ENCODE results near the gene RABGAP1L. TPM values are rescaled to one million over a fixed set of nuclear protein-coding genes. Genes with fewer than 3 reads are reported as not detected.
A peak's percentile ranks its signal among the peaks of the same experiment; 100 is the strongest.

The RABGAP1L gene
- total RNA-seq, 6 experiments from 2014 or later, result 11.7 to 23.1 (median 18.5) TPM

DNA sequence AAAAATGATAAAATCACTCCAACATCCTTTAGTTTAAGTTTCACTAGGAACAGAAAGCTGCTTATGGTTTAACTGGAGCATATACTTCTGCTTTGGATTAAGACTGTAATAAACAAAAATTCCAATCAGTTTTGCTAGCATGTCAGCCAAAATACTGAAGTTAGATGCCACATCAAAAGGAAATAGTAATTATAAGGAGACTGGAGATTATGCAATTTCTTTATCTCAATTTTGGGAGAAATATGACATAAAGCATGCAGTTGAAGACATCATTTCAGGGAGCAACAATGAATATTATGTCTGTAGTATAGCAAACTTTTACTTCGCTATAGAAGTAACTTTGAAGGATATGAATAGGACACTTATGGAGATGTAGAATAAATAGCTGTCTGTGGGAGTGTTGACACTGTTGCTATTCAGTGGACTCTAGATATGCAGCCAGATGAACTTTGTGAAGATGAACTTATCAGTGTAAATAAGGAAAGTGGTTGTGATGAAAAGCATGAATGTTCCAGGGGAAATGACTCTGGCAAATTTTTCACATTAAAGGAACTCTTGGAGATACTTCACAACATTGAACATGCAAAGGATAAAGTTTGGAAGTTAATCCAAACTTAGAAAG is 107.8 kb downstream of the RABGAP1L start:
- 25% methylated on average over 1 of the region's 1 CpG for WGBS (ENCODE audit: insufficient coverage, low coverage, low lambda C conversion rate, missing lambda C conversion rate)
- ATAC-seq, result peak; percentile 86 to 98 (median 96)
- H3K36me3 ChIP-seq, result no peaks in the 10 kb centered on the region
- no peaks in the 10 kb centered on the region for H3K27me3 ChIP-seq
- H3K4me3 ChIP-seq, result no peak overlapping the region
- H3K4me1 ChIP-seq, result peaks cover 0 to 44% (median 5%) of the 10 kb centered on the region in 4 donors
- H3K9me3 ChIP-seq, result no peaks in the 10 kb centered on the region
- DNase-seq, result no peak
- peak overlapping the region in 2 of 3 donors; percentile 33 to 58 for H3K27ac ChIP-seq
- no peak for TF ChIP-seq POLR2A (IDR thresholded peaks at IDR 0.05)
- TF ChIP-seq, protein P1, sequence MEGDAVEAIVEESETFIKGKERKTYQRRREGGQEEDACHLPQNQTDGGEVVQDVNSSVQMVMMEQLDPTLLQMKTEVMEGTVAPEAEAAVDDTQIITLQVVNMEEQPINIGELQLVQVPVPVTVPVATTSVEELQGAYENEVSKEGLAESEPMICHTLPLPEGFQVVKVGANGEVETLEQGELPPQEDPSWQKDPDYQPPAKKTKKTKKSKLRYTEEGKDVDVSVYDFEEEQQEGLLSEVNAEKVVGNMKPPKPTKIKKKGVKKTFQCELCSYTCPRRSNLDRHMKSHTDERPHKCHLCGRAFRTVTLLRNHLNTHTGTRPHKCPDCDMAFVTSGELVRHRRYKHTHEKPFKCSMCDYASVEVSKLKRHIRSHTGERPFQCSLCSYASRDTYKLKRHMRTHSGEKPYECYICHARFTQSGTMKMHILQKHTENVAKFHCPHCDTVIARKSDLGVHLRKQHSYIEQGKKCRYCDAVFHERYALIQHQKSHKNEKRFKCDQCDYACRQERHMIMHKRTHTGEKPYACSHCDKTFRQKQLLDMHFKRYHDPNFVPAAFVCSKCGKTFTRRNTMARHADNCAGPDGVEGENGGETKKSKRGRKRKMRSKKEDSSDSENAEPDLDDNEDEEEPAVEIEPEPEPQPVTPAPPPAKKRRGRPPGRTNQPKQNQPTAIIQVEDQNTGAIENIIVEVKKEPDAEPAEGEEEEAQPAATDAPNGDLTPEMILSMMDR (IDR thresholded peaks at IDR 0.05), result no peak
- intact Hi-C loops (cut with DNase I), result no loop called here

DNA sequence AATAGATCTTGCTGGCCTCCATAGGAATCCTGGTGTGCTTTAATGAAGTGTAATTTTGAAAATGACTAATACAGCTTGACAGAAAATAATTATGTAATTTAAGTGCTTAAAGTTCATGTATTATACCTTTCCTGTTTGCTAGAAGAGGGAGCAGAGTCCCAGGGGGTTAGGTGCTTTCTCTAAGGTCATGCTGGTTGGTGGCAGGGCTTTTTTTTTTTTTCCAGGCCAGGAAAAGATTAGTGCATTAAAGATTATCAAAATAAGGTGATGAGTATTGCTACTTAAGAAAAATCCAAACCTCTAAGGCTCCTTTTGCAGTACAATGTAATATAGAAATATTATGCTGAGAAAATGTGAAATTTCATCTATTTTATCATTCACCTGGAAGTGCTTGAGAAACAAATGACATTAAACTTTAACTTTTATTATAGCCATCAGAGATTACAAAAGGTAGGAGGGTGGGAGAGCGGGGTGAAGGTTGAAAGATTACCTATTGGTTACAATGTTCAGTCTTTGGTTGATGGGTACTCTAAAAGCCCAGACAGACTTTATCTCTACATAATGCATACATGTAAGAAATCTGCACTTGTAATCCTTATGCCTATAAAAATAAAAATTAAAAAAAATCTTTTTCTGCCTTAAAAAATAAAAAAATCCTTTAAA is 110.8 kb downstream of the RABGAP1L start:
- Histone ChIP-seq H3K4me3 (no peak overlapping the region), H3K27me3 (no peaks in the 10 kb centered on the region), H3K9me3 (no peaks in the 10 kb centered on the region), H3K4me1 (peaks cover 0 to 43% (median 5%) of the 10 kb centered on the region in 4 donors), H3K36me3 (no peaks in the 10 kb centered on the region), H3K27ac (peak overlapping the region in 1 of 3 donors; percentile 58)
- intact Hi-C loops (cut with DNase I), result no loop called here
- 64% methylated on average over 1 of the region's 1 CpG for WGBS (ENCODE audit: insufficient coverage, low coverage, low lambda C conversion rate, missing lambda C conversion rate)
- peak; percentile 54 to 72 (median 56) for ATAC-seq
- no peak for TF ChIP-seq POLR2A (IDR thresholded peaks at IDR 0.05)
- TF ChIP-seq, protein P1 (IDR thresholded peaks at IDR 0.05), result no peak
- no peak for DNase-seq

DNA sequence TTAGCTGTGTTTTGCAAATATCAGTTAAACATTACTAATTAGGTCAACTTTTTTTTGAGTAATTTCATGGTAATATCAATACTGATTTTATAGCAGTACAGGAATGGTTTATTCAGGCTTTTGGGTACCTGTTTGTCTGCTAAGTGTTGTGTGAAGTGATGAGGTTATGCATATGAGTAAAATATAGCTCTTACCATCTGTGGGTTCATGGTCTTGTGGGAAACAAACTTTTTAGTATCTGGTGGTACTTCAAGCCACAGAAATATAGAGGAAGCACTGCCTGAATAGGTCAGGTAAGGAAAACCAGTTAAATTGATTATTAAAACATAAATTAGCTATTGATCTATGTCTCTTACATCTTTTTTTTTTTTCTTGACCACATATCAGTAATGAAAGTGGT is 113.9 kb downstream of the RABGAP1L start:
- ATAC-seq, result no peak
- Histone ChIP-seq H3K4me3 (no peak overlapping the region), H3K27ac (no peak overlapping the region), H3K9me3 (no peaks in the 10 kb centered on the region), H3K36me3 (no peaks in the 10 kb centered on the region), H3K4me1 (peaks cover 0 to 19% (median 5%) of the 10 kb centered on the region in 4 donors), H3K27me3 (no peaks in the 10 kb centered on the region)
- intact Hi-C loops (cut with DNase I), result no loop called here
- DNase-seq, result no peak
- TF ChIP-seq POLR2A (IDR thresholded peaks at IDR 0.05), result no peak
- TF ChIP-seq, protein P1 (IDR thresholded peaks at IDR 0.05), result no peak

DNA sequence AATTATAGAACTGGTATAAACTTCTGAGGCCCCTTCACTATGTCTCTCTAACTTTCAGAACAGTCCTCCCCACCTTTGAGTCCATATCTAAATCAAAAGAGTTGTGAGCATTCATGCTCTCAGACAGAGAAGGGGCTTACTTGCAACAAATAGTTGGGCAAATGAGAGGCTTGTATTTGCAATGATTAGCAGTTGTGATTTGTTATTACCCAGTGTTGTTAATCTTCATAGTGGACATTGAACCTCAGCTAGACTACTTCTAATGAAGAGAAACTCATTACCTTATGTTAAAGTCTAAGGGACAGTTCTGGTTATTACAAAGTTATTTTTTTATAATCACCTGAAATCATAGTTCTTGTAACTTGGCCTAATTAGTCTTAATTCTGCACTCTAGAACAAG is 114.5 kb downstream of the RABGAP1L start:
- no peak for TF ChIP-seq POLR2A (IDR thresholded peaks at IDR 0.05)
- TF ChIP-seq, protein P1 (IDR thresholded peaks at IDR 0.05), result no peak
- Histone ChIP-seq H3K27me3 (no peaks in the 10 kb centered on the region), H3K27ac (no peak overlapping the region), H3K4me3 (no peak overlapping the region), H3K4me1 (peaks cover 0 to 19% (median 5%) of the 10 kb centered on the region in 4 donors), H3K36me3 (no peaks in the 10 kb centered on the region), H3K9me3 (no peaks in the 10 kb centered on the region)
- ATAC-seq (no peak), DNase-seq (no peak)
- intact Hi-C loops (cut with DNase I), result no loop called here

Measured in right lobe of liver (tissue), 6 donors.